GM23338 (cell line): ENCODE data around the gene TOMM5. TPM values are rescaled to one million over a fixed set of nuclear protein-coding genes. Genes with fewer than 3 reads are reported as not detected.

Source experiments
- ATAC-seq: fragments of 200-7000 bp; cut with Tn5 transposase; 3 replicates; pipeline ENCODE4 v1.9.1; 2020
- DNase-seq: peaks from one replicate; pipeline ENCODE4 v3.0.0-alpha.2; 2015; ENCODE audit warnings: low spot score
- H2AFZ ChIP-seq: fragments of 200-600 bp; sonication (generic); 2 replicates; pipeline ENCODE4 v1.8.0; 2016; ENCODE audit warnings: antibody characterized with exemption, mild to moderate bottlenecking, moderate library complexity
- H3F3A ChIP-seq: fragments of 200-600 bp; sonication (generic); replicated peaks from 2 replicates; pipeline ENCODE4 v1.8.0; 2017; ENCODE audit warnings: antibody characterized with exemption, mixed run types, low read depth
- H3K27ac ChIP-seq: fragments of 200-600 bp; sonication (generic); 2 replicates; pipeline ENCODE4 v1.6.1; 2016; ENCODE audit warnings: low read depth
- H3K27me3 ChIP-seq: fragments of 200-600 bp; sonication (generic); 2 replicates; pipeline ENCODE4 v1.8.0; 2016; ENCODE audit warnings: mild to moderate bottlenecking, mixed run types, moderate library complexity; ENCODE audit not compliant: insufficient read depth
- H3K36me3 ChIP-seq: fragments of 200-600 bp; sonication (generic); 2 replicates; pipeline ENCODE4 v1.8.0; 2016; ENCODE audit warnings: mild to moderate bottlenecking; ENCODE audit not compliant: insufficient read depth
- H3K4me1 ChIP-seq: fragments of 200-600 bp; sonication (generic); 2 replicates; pipeline ENCODE4 v1.8.0; 2016; ENCODE audit warnings: mild to moderate bottlenecking, moderate library complexity; ENCODE audit not compliant: insufficient read depth
- H3K4me2 ChIP-seq: fragments of 200-600 bp; sonication (generic); 2 replicates; pipeline ENCODE4 v1.7.1; 2017; ENCODE audit warnings: mixed run types
- H3K4me3 ChIP-seq: fragments of 200-600 bp; sonication (generic); 2 replicates; pipeline ENCODE4 v1.6.1; 2016; ENCODE audit warnings: mixed run types
- H3K79me2 ChIP-seq: fragments of 200-600 bp; sonication (generic); replicated peaks from 2 replicates; pipeline ENCODE4 v1.8.0; 2017; ENCODE audit warnings: mild to moderate bottlenecking; ENCODE audit not compliant: insufficient read depth
- H3K9me2 ChIP-seq: fragments of 200-600 bp; sonication (generic); 2 replicates; pipeline ENCODE4 v1.8.0; 2017; ENCODE audit not compliant: insufficient read depth
- H4K20me1 ChIP-seq: fragments of 200-600 bp; sonication (generic); replicated peaks from 2 replicates; pipeline ENCODE4 v1.8.0; 2017; ENCODE audit warnings: mild to moderate bottlenecking; ENCODE audit not compliant: insufficient read depth
- H3K27ac Mint-ChIP-seq: 2 replicates; pipeline ENCODE4 v1.8.0; 2020; ENCODE audit warnings: inconsistent platforms, mild to moderate bottlenecking, moderate library complexity, mixed read lengths
- H3K27me3 Mint-ChIP-seq: 3 replicates; pipeline ENCODE4 v1.8.0; 2022; ENCODE audit warnings: low read depth, mild to moderate bottlenecking, moderate library complexity, mixed read lengths, inconsistent platforms; ENCODE audit not compliant: insufficient read depth, poor library complexity
- H3K36me3 Mint-ChIP-seq: 3 replicates; pipeline ENCODE4 v1.8.0; 2021; ENCODE audit warnings: low read depth, mild to moderate bottlenecking, inconsistent platforms, moderate library complexity, mixed read lengths
- H3K4me1 Mint-ChIP-seq: 3 replicates; pipeline ENCODE4 v1.8.0; 2020; ENCODE audit warnings: mild to moderate bottlenecking, inconsistent platforms, mixed read lengths
- H3K4me3 Mint-ChIP-seq: 3 replicates; pipeline ENCODE4 v1.8.0; 2021; ENCODE audit warnings: moderate library complexity, mild to moderate bottlenecking, inconsistent platforms, mixed read lengths
- H3K9me3 Mint-ChIP-seq: 3 replicates; pipeline ENCODE4 v1.8.0; 2020; ENCODE audit warnings: moderate library complexity, mild to moderate bottlenecking, inconsistent platforms, mixed read lengths
- CREB1 ChIP-seq: fragments of 250-450 bp; sonication (Bioruptor Pico); IDR thresholded peaks from 2 replicates; pipeline ENCODE4 v1.5.0; 2020; ENCODE audit warnings: low read depth, mild to moderate bottlenecking, moderate library complexity
- CTCF ChIP-seq, 2 experiments: fragments of 200-600 bp in 1 of 2; sonication (generic) in 1 of 2; conservative IDR thresholded peaks; 2 replicates each; pipeline versions ENCODE4 v1.5.1 to v1.6.1; 2016 to 2017; ENCODE audit warnings: antibody characterized with exemption in 2 of 2, low read depth in 2 of 2, mild to moderate bottlenecking in 2 of 2, moderate library complexity in 1 of 2
- ETS1 ChIP-seq: IDR thresholded peaks from 2 replicates; pipeline ENCODE4 v1.6.1; 2016; ENCODE audit warnings: antibody characterized with exemption
- EZH2 ChIP-seq: fragments of 200-600 bp; sonication (generic); IDR thresholded peaks from one replicate; pipeline ENCODE4 v1.8.0; 2017; ENCODE audit warnings: antibody characterized with exemption, mild to moderate bottlenecking, low read depth; ENCODE audit not compliant: unreplicated experiment
- EZH2phosphoT487 ChIP-seq: fragments of 200-600 bp; sonication (generic); IDR thresholded peaks from one replicate; pipeline ENCODE4 v1.8.1; 2018; ENCODE audit warnings: antibody characterized with exemption; ENCODE audit not compliant: unreplicated experiment
- JUNB ChIP-seq: IDR thresholded peaks from one replicate; pipeline ENCODE4 v1.6.1; 2016; ENCODE audit warnings: antibody characterized with exemption; ENCODE audit not compliant: unreplicated experiment
- POLR2AphosphoS5 ChIP-seq: IDR thresholded peaks from 2 replicates; pipeline ENCODE4 v1.6.1; 2016; ENCODE audit warnings: antibody characterized with exemption, low read depth
- REST ChIP-seq: IDR thresholded peaks from one replicate; pipeline ENCODE4 v1.6.1; 2018; ENCODE audit warnings: antibody characterized with exemption; ENCODE audit not compliant: unreplicated experiment
- STAT1 ChIP-seq: IDR thresholded peaks from one replicate; pipeline ENCODE4 v1.6.1; 2016; ENCODE audit warnings: antibody characterized with exemption; ENCODE audit not compliant: unreplicated experiment
- ZNF114 ChIP-seq: fragments of 250-450 bp; sonication (Bioruptor Pico); IDR thresholded peaks from 2 replicates; pipeline ENCODE4 v1.5.0; 2020; ENCODE audit warnings: mild to moderate bottlenecking, moderate library complexity
- ZNF331 ChIP-seq: fragments of 250-450 bp; sonication (Bioruptor Pico); IDR thresholded peaks from 2 replicates; pipeline ENCODE4 v1.5.0; 2020; ENCODE audit warnings: low read depth, mild to moderate bottlenecking, moderate library complexity
- polyA plus RNA-seq: library from polyadenylated mRNA; unstranded; fragments of >200 nt; fragmentation: Nextera tagmentation; extraction: Ambion mirVana; gene quantifications from 2 replicates; pipeline ENCODE4 v1.2.1, GENCODE V29; 2016
- total RNA-seq: library from RNA; depleted of rRNA; stranded (reverse); fragments of >200 nt; shearing (Covaris generic); gene quantifications from 2 replicates; pipeline ENCODE4 v1.2.3, GENCODE V29; 2014

The TOMM5 gene
- total and polyA plus RNA-seq, 2 experiments from 2014 or later: 158 to 529 TPM

- peak overlapping the region; percentile 74; the same call in 1 of the 2 replicates for H2AFZ ChIP-seq
- no peaks in the 10 kb centered on the region for H3K79me2 ChIP-seq
- H3K36me3 Mint-ChIP-seq: no peaks in the 10 kb centered on the region
- no peaks in the 10 kb centered on the region for H3K27me3 Mint-ChIP-seq
- no peak overlapping the region for H3K4me3 Mint-ChIP-seq
- no peaks in the 10 kb centered on the region for H3F3A ChIP-seq
- no peak for DNase-seq
- TF ChIP-seq CTCF (conservative IDR thresholded peaks at IDR 0.05; ENCODE audit: low read depth in 2 of 2) (no peak), ZNF114 (CRISPR knock-in tag) (no peak), REST (peak; percentile 37)
- ATAC-seq: no peak
- no peaks in the 10 kb centered on the region for H3K9me3 Mint-ChIP-seq
- no peak overlapping the region for H3K4me2 ChIP-seq
- no peak overlapping the region for H3K4me3 ChIP-seq
- no peak overlapping the region for H3K27ac ChIP-seq
- H3K36me3 ChIP-seq: no peaks in the 10 kb centered on the region
- H4K20me1 ChIP-seq: no peaks in the 10 kb centered on the region
- no peaks in the 10 kb centered on the region for H3K9me2 ChIP-seq
- peaks cover 15% of the 10 kb centered on the region for H3K4me1 ChIP-seq
- no peak overlapping the region for H3K27ac Mint-ChIP-seq
- H3K4me1 Mint-ChIP-seq: peaks cover 30% of the 10 kb centered on the region
- H3K27me3 ChIP-seq: no peaks in the 10 kb centered on the region
Measured at GRCh38 chr9:37625036-37625757, 32.8 kb upstream of the TOMM5 start.

GRCh38 chr9:37624073-37624472, 31.7 kb upstream of the TOMM5 start:
- Mint-ChIP-seq H3K36me3 (no peaks in the 10 kb centered on the region), H3K9me3 (no peaks in the 10 kb centered on the region), H3K27me3 (no peaks in the 10 kb centered on the region), H3K27ac (no peak overlapping the region), H3K4me1 (peaks cover 30% of the 10 kb centered on the region), H3K4me3 (no peak overlapping the region)
- H3K9me2 ChIP-seq: no peaks in the 10 kb centered on the region
- H3K4me1 ChIP-seq: peaks cover 15% of the 10 kb centered on the region
- ATAC-seq (peak; percentile 64), DNase-seq (peak; percentile 11)
- H3K27ac ChIP-seq: no peak overlapping the region
- H3F3A ChIP-seq: no peaks in the 10 kb centered on the region
- no peaks in the 10 kb centered on the region for H3K79me2 ChIP-seq
- no peak overlapping the region for H3K4me3 ChIP-seq
- H2AFZ ChIP-seq: peak overlapping the region; percentile 45; the same call in 1 of the 2 replicates
- no peaks in the 10 kb centered on the region for H3K36me3 ChIP-seq
- no peaks in the 10 kb centered on the region for H3K27me3 ChIP-seq
- no peaks in the 10 kb centered on the region for H4K20me1 ChIP-seq
- peak overlapping the region; percentile 64 for H3K4me2 ChIP-seq
- TF ChIP-seq EZH2 (no peak), ZNF331 (CRISPR knock-in tag) (no peak), STAT1 (no peak), CTCF (conservative IDR thresholded peaks at IDR 0.05; ENCODE audit: low read depth in 2 of 2) (no peak), POLR2AphosphoS5 (no peak), EZH2phosphoT487 (no peak), ETS1 (no peak), CREB1 (CRISPR knock-in tag) (no peak), JUNB (no peak)
